K562 (cell line): ENCODE measurements around the gene C1orf21. TPM values are rescaled to one million over a fixed set of nuclear protein-coding genes. Genes with fewer than 3 reads are reported as not detected.

ENCODE experiments used
- ATAC-seq: fragments of 200-7000 bp; cut with Tn5 transposase; 3 replicates; pipeline ENCODE4 v1.9.1; 2020; ENCODE audit warnings: moderate library complexity
- BruUV-seq: library from RNA; stranded (reverse); fragments of 400-500 nt; replicated peaks from 2 replicates; lab custom pipeline; 2021; lab: Mats Ljungman, UMichigan
- CTCF ChIA-PET: fragments of 300-600 bp; formaldehyde crosslinking; extraction: SDS; loops from one replicate; lab custom pipeline; 2021; ENCODE audit warnings: low intra/inter-chr PET ratio; lab: Yijun Ruan, JAX
- POLR2A ChIA-PET: fragments of 300-600, 350-650 bp; sonication (Branson Sonifier 250); formaldehyde crosslinking; extraction: SDS; loops from one replicate; lab custom pipeline; 2021; ENCODE audit warnings: antibody characterized with exemption, inconsistent platforms; lab: Yijun Ruan, JAX
- DNase-seq, 4 experiments: peaks; one replicate each; pipeline versions ENCODE4 v3.0.0 to v3.0.0-alpha.2; 2011 to 2018; ENCODE audit warnings: low spot score in 3 of 4, mixed read lengths in 3 of 4; ENCODE audit errors: extremely low read depth in 1 of 4
- FAIRE-seq: peaks from 2 replicates; lab custom pipeline; 2011; peaks lifted over from hg19 to GRCh38; lab: Jason Lieb, UNC
- H2AFZ ChIP-seq: 2 replicates; pipeline ENCODE4 v1.6.0; 2011; ENCODE audit warnings: low read depth, low read length, control low read depth, inconsistent platforms
- H3K27ac ChIP-seq: fragments of 200-600 bp; 3 replicates; pipeline ENCODE4 v1.8.0; 2011; ENCODE audit warnings: low read depth, mild to moderate bottlenecking, control low read depth, inconsistent platforms, low read length, moderate library complexity, mixed read lengths; ENCODE audit errors: extremely low read depth
- H3K27me3 ChIP-seq, 2 experiments: fragments of 300-600 bp in 1 of 2; 2 replicates in 1 of 2; 3 replicates in 1 of 2; pipeline versions ENCODE4 v1.6.0 to v1.8.0; 2011; ENCODE audit warnings: inconsistent platforms in 2 of 2, low read length in 2 of 2, mild to moderate bottlenecking in 1 of 2, mixed read lengths in 1 of 2, moderate library complexity in 1 of 2; ENCODE audit not compliant: control insufficient read depth in 2 of 2, insufficient read depth in 2 of 2
- H3K36me3 ChIP-seq: fragments of 300-600 bp; 3 replicates; pipeline ENCODE4 v1.8.0; 2011; ENCODE audit warnings: mild to moderate bottlenecking, low read length, inconsistent platforms; ENCODE audit not compliant: control insufficient read depth, insufficient read depth
- H3K4me1 ChIP-seq, 2 experiments: fragments of 200-600 bp in 1 of 2; replicated peaks in 1 of 2; 2 replicates in 1 of 2; 3 replicates in 1 of 2; pipeline versions ENCODE4 v1.5.1 to v1.8.0; 2011; ENCODE audit warnings: inconsistent platforms in 2 of 2, low read length in 2 of 2, mild to moderate bottlenecking in 1 of 2, mixed read lengths in 1 of 2, moderate library complexity in 1 of 2; ENCODE audit not compliant: control insufficient read depth in 2 of 2, insufficient read depth in 2 of 2
- H3K4me2 ChIP-seq: 2 replicates; pipeline ENCODE4 v1.6.1; 2011; ENCODE audit warnings: low read length, control low read depth, inconsistent platforms, mixed read lengths; ENCODE audit not compliant: insufficient read depth
- H3K4me3 ChIP-seq: fragments of 200-600 bp; sonication (generic), shearing (Covaris generic); 2 replicates; pipeline ENCODE4 v1.5.1; 2016; ENCODE audit warnings: control low read depth, inconsistent platforms
- H3K79me2 ChIP-seq: fragments of 200-600 bp; 3 replicates; pipeline ENCODE4 v1.8.0; 2011; ENCODE audit warnings: low read length, inconsistent platforms; ENCODE audit not compliant: control insufficient read depth, insufficient read depth
- H3K9ac ChIP-seq, 2 experiments: 2 replicates each; pipeline versions ENCODE4 v1.6.0 to v1.6.1; 2011; ENCODE audit warnings: low read depth in 2 of 2, low read length in 2 of 2, control low read depth in 1 of 2, inconsistent platforms in 1 of 2, mild to moderate bottlenecking in 1 of 2, mixed read lengths in 1 of 2; ENCODE audit not compliant: insufficient read depth in 1 of 2
- H3K9me1 ChIP-seq: one replicate; pipeline ENCODE4 v1.6.0; 2011; ENCODE audit warnings: inconsistent platforms, mild to moderate bottlenecking, low read length, moderate library complexity; ENCODE audit not compliant: control insufficient read depth, insufficient read depth
- H3K9me3 ChIP-seq: replicated peaks from 2 replicates; pipeline ENCODE4 v1.5.1; 2011; ENCODE audit warnings: low read depth, low read length, inconsistent platforms; ENCODE audit not compliant: control insufficient read depth, insufficient read depth
- H4K20me1 ChIP-seq: replicated peaks from 2 replicates; pipeline ENCODE4 v1.6.1; 2011; ENCODE audit warnings: low read length, inconsistent platforms, mixed read lengths; ENCODE audit not compliant: control insufficient read depth, insufficient read depth
- HNRNPH1 ChIP-seq: fragments of 200-400 bp; formaldehyde crosslinking; optimal IDR thresholded peaks from 2 replicates; pipeline ENCODE3; 2017; ENCODE audit warnings: low read depth, mild to moderate bottlenecking, low read length, moderate library complexity
- NRF1 ChIP-seq, 2 experiments: fragments of 450-650 bp; IDR thresholded peaks in 1 of 2; conservative IDR thresholded peaks in 1 of 2; 2 replicates each; pipeline ENCODE4 v1.6.1; 2014; ENCODE audit warnings: mild to moderate bottlenecking in 2 of 2
- THRAP3 ChIP-seq: fragments of 450-650 bp; IDR thresholded peaks from 2 replicates; pipeline ENCODE4 v1.6.1; 2016; ENCODE audit warnings: mild to moderate bottlenecking, inconsistent platforms, borderline replicate concordance
- ZNF280A ChIP-seq: fragments of 450-650 bp; IDR thresholded peaks from 2 replicates; pipeline ENCODE4 v1.6.1; 2018; ENCODE audit warnings: mild to moderate bottlenecking, low read depth; ENCODE audit not compliant: partially characterized antibody
- ZNF75A ChIP-seq: fragments of 450-650 bp; formaldehyde crosslinking; IDR thresholded peaks from 2 replicates; pipeline ENCODE4 v1.4.0; 2020; ENCODE audit warnings: mild to moderate bottlenecking
- WGBS: fragments of 100-300 bp; shearing (Covaris generic); methylation state at CpG from one replicate; pipeline ENCODE4 v1.1.6; 2016; ENCODE audit warnings: low coverage, mixed read lengths; ENCODE audit not compliant: insufficient coverage; ENCODE audit errors: missing lambda C conversion rate; 5-methylcytosine and 5-hydroxymethylcytosine counted together
- in situ Hi-C: fragments of 300-500 bp; cut with MboI; formaldehyde crosslinking; loops from 4 replicates; pipeline ENCODE4 v1.15.0; 2018; ENCODE audit warnings: inconsistent platforms, mixed read lengths
- intact Hi-C: fragments of 100-400 bp; cut with micrococcal nuclease; formaldehyde crosslinking; loops from 2 replicates; pipeline ENCODE4 v1.14.2; 2022
- polyA plus RNA-seq, 8 experiments: library from polyadenylated mRNA; depleted of rRNA in 4 of 8; stranded (reverse) in 5 of 8; unstranded in 3 of 8; fragments of >200 nt; fragmentation: Nextera tagmentation in 2 of 8; fragmentation: Illumina TruSeq in 1 of 8; extraction: Ambion mirVana in 2 of 8; extraction: Trizol in 1 of 8; gene quantifications; 2 replicates each; pipeline versions ENCODE4 v1.2.1 to v1.2.3, GENCODE V29; 2011 to 2014; ENCODE audit warnings: inconsistent platforms in 1 of 8, missing spikeins in 1 of 8
- total RNA-seq, 7 experiments: library from RNA; depleted of rRNA in 6 of 7; stranded (reverse); fragments of >200 nt in 6 of 7; fragmentation: Illumina TruSeq in 2 of 7; extraction: Trizol in 2 of 7; gene quantifications; 2 replicates each; pipeline versions ENCODE4 v1.2.1 to v1.2.3, GENCODE V29; 2011 to 2021; ENCODE audit warnings: low replicate concordance in 1 of 7
- TF ChIP-seq, protein P1 (sequence below): IDR thresholded peaks from 2 replicates; pipeline ENCODE4 v1.6.1; 2011; ENCODE audit warnings: borderline replicate concordance, low read depth, mild to moderate bottlenecking, moderate library complexity, low read length; ENCODE audit not compliant: insufficient read depth, poor library complexity, severe bottlenecking

Gene C1orf21
- total and polyA plus RNA-seq, 9 of the 15 experiments (the other 6 are each of a cell fraction or from before 2014, with no cell fraction given), result under 0.01 to 0.31 (median 0.07) TPM

- FAIRE-seq, result no peak
- in situ Hi-C loops, result no loop called here
Measured at GRCh38 chr1:184510110-184510509, 123.3 kb downstream of the C1orf21 start.

More at GRCh38 chr1:184510110-184510509, 123.3 kb downstream of the C1orf21 start:
- POLR2A ChIA-PET, result interaction anchor here (0.6 to 2.4 kb wide), 2 partner anchors 12 to 1071 kb away, joined by 3 to 8 read pairs; no protein-coding TSS in a partner anchor
- no peak for DNase-seq
- Histone ChIP-seq H3K27me3 (no peaks in the 10 kb centered on the region), H3K4me3 (no peak overlapping the region), H3K4me2 (no peak overlapping the region), H3K27ac (no peak overlapping the region), H3K9ac (no peak overlapping the region), H3K9me1 (no peaks in the 10 kb centered on the region), H3K9me3 (no peaks in the 10 kb centered on the region), H3K79me2 (no peaks in the 10 kb centered on the region), H4K20me1 (no peaks in the 10 kb centered on the region), H2AFZ (no peak overlapping the region), H3K36me3 (no peaks in the 10 kb centered on the region), H3K4me1 (no peaks in the 10 kb centered on the region)
- intact Hi-C loops, result no loop called here
- BruUV-seq, result no TSS peak
- CTCF ChIA-PET, result no interaction called here
- WGBS, result 2% methylated on average over 3 of the region's 3 CpGs
- no peak for ATAC-seq
- TF ChIP-seq, protein P1, sequence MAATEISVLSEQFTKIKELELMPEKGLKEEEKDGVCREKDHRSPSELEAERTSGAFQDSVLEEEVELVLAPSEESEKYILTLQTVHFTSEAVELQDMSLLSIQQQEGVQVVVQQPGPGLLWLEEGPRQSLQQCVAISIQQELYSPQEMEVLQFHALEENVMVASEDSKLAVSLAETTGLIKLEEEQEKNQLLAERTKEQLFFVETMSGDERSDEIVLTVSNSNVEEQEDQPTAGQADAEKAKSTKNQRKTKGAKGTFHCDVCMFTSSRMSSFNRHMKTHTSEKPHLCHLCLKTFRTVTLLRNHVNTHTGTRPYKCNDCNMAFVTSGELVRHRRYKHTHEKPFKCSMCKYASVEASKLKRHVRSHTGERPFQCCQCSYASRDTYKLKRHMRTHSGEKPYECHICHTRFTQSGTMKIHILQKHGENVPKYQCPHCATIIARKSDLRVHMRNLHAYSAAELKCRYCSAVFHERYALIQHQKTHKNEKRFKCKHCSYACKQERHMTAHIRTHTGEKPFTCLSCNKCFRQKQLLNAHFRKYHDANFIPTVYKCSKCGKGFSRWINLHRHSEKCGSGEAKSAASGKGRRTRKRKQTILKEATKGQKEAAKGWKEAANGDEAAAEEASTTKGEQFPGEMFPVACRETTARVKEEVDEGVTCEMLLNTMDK, result no peak
- TF ChIP-seq NRF1 (conservative IDR thresholded peaks at IDR 0.05 in 1 of 2, IDR thresholded peaks at IDR 0.05 in 1 of 2) (no peak), ZNF280A (no peak), THRAP3 (no peak), HNRNPH1 (no peak), ZNF75A (CRISPR knock-in tag) (no peak)
